Astrocyte of the cerebellum (primary cell): ENCODE data around the gene BLCAP.

ENCODE experiments used
- DNase-seq: peaks from one replicate; pipeline ENCODE4 v3.0.0-alpha.2; 2011; ENCODE audit warnings: low read depth
- H3K4me3 ChIP-seq: 2 replicates; pipeline ENCODE4 v1.5.1; 2011; ENCODE audit warnings: mild to moderate bottlenecking, low read depth, low read length, moderate library complexity
- CTCF ChIP-seq: IDR thresholded peaks from 2 replicates; pipeline ENCODE4 v1.5.1; 2012; ENCODE audit warnings: low read length, low read depth, moderate library complexity, mild to moderate bottlenecking; ENCODE audit errors: missing control alignments
- in situ Hi-C: cut with HindIII; loops from 2 replicates; pipeline ENCODE4 v1.10.0; 2017; ENCODE audit warnings: low sequenced_read_pairs

BLCAP gene

DNA sequence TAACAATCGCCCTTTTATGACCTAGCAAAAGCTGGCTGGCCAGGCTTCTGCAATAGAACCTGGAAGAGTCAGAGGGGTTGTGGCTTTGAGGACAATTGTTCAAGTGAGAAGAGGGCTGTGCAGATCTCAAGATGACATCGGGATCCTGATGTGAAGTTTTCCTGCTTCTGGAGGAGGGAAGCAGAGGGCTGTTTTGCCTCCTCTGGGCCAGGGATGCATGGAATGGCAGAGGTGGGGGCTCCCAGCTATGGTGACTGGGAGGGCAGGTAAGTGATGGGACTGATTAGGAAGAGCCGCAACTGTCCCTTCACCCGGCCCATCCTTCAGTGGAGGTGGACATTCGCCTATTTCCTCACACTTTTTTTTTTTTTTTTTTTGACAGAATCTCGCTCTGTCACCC, 43.4 kb upstream of the BLCAP start:
- DNase-seq = no peak
- H3K4me3 ChIP-seq = no peak overlapping the region
- in situ Hi-C loops = no loop called here
- TF ChIP-seq CTCF = no peak

DNA sequence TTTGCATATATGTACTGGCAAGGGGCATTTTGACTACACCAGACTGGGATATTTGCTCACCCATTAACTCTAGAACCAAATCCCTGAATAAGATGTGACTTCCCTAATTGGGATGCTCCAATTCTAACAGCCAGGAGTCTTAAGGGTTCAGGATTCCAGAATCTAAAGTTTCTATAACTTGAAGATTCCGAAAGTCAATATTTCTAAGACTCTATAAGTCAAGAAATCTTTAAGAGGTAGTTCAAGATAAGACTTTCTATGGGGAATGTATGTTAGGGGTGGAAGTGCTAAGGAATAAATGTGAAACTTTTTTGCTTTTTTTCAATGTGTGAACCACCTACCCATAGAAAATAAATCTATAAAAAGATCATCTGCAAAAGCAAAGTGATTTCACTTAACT, 42.7 kb upstream of the BLCAP start:
- no peak overlapping the region for H3K4me3 ChIP-seq
- in situ Hi-C loops = no loop called here
- TF ChIP-seq CTCF = no peak
- DNase-seq = no peak

- no peak overlapping the region for H3K4me3 ChIP-seq
- in situ Hi-C loops = no loop called here
- DNase-seq = no peak
- TF ChIP-seq CTCF = no peak
Observed at GRCh38 chr20:37567671-37568588, 40.3 kb upstream of the BLCAP start.

DNA sequence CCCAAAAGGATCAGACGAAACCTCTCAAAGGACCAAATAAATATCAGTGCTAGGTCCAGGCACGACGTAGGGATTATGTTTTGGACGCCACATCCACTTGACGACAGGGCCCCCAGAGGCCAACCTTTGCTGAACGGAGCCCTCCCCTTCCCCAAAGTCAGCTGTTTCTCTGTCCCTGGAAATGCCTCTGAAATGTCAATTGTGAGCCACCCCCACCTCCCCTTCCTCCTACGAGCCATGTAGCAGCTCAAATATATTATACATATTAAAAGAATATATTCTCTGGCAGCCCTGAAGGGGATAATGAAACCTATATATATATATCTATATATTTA, 39.6 kb upstream of the BLCAP start:
- no peak overlapping the region for H3K4me3 ChIP-seq
- DNase-seq = no peak
- in situ Hi-C loops = no loop called here
- no peak for TF ChIP-seq CTCF

- no peak for DNase-seq
- H3K4me3 ChIP-seq = no peak overlapping the region
- TF ChIP-seq CTCF = no peak
- in situ Hi-C loops = no loop called here
Observed at GRCh38 chr20:37566590-37567330, 39.1 kb upstream of the BLCAP start.

DNA sequence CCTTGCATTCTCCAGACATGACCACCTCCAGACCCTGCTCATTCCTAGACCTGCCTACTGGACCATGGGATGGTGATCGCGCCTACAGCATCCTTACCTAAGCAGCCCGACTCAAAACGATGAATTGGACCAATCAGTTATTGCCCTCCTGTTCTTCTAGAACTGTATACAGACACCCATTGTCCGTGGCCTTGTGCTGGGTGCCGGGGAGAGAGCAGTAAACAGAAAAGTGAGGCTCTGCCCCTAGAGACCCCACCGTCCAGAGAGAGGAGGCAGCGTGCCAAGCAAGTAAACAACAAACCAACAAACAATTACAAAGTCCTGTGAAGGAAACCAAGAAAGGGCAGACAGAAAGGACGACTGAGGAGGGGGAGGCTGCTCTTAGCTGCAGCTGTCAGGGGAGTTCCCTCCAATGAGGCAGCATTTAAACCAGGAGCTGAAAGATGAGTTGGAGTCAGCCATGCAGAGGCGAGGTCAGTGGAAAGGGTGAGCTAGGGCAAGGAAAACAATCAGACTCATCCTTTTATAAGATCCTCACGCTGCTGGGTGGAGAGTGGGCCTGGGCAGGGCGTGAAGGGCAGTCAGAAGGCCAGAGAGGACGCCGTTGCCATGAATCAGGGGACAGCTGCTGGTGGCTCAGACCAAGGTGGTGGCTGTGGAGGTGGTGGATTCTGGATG, 37.6 kb upstream of the BLCAP start:
- in situ Hi-C loops = no loop called here
- no peak for TF ChIP-seq CTCF
- DNase-seq = no peak
- H3K4me3 ChIP-seq = no peak overlapping the region
